Thyroid gland (tissue), 4 donors: ENCODE measurements around the gene GRAPL. TPM values are rescaled to one million over a fixed set of nuclear protein-coding genes. Genes with fewer than 3 reads are reported as not detected.

Experiments used
- total RNA-seq, 4 donors: library from RNA; depleted of rRNA; stranded (reverse); fragments of >200 nt; gene quantifications; one replicate each; pipeline ENCODE4 v1.2.3, GENCODE V29; 2016

Gene GRAPL
- total RNA-seq, 4 donors from 2014 or later: 1.3 to 6.7 (median 4.0) TPM

Other genes with a start within 250 kb of the GRAPL start
- gene SLC5A10, start 175.4 kb upstream of the GRAPL start, total RNA-seq: not detected
- 10 to 100 TPM; 11.9 to 21.3 (median 13.9) TPM for gene FAM83G, start 122.8 kb upstream of the GRAPL start, total RNA-seq
- 10 to 100 TPM in 2 of 4 donors, 1 to 10 TPM in 2; 5.5 to 19.8 (median 10.5) TPM for gene GRAP, start 80.6 kb upstream of the GRAPL start, total RNA-seq
- 10 to 100 TPM; 21.8 to 32.3 (median 24.7) TPM for gene EPN2, start 109.8 kb downstream of the GRAPL start, total RNA-seq
- gene B9D1, start 235.1 kb downstream of the GRAPL start, total RNA-seq: 100 to 1,000 TPM in 2 of 4 donors, 10 to 100 TPM in 2; 45.0 to 104 (median 90.3) TPM